GM21619 (cell line): Measurements from ENCODE around the gene TMEM222.

ENCODE experiments used
- ATAC-seq: cut with Tn5 transposase; IDR thresholded peaks from one replicate; pipeline ENCODE4 v1.9.1; 2021; ENCODE audit not compliant: unreplicated experiment

TMEM222 gene

DNA sequence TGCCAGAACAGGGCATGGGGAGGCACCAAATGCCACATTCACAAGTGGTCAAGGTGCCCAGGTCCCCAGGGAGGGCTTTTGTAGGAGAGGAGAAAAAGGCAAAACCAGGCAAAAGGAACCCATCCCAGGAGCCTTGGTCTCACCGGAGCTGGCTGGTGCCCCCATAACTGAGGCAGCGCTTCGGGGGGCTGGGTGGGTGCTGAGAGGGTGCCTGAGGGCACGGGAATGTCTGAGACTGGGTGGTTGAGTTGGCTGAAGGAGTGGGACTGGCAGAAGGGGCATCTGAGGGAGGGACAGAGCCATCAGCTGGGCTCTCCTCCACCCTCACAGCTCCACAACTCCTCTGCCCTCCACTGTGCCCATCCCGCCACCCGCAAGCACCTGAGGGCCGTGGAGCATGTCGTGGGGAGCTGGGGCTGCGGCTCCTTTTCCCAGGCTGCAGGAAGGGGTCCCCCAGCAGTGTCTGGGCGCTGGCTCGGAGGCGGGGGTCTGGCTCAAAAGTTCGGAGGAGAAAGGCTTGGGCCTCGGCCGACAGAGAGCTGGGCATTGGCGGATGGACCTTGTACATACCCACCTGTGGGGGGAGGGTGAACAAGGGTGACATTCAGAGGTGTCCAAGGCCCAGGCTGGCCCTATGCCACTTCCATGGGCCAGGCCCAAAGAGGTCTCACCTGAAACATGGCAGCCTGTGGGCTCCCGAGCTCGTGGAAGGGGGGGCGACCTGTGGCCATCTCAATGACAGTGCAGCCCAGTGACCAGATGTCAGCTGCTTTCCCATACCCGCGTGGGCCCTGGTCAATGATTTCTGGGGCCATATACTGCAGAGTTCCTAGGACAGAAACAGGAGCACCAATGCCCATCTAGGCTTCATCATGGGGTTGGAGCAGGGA is 36.3 kb downstream of the TMEM222 start:
- no peak for ATAC-seq

DNA sequence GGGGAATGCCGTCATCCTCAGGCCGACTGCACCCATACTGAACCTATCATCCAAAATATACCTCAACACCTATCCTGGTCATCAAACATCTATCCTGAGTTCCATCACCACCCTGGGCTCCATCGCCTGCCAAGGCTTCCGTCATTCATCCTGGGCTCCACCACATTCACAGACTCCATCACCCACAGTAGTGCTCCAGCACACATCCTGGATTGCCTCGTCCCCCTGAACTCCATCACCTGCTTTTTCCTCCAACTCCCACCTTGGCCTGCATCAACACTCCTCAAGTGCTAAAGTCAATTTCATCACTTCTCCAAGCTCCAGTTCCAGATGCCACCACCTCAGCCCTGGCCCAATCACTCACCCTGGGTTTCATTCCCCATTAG is 37.0 kb downstream of the TMEM222 start:
- no peak for ATAC-seq

DNA sequence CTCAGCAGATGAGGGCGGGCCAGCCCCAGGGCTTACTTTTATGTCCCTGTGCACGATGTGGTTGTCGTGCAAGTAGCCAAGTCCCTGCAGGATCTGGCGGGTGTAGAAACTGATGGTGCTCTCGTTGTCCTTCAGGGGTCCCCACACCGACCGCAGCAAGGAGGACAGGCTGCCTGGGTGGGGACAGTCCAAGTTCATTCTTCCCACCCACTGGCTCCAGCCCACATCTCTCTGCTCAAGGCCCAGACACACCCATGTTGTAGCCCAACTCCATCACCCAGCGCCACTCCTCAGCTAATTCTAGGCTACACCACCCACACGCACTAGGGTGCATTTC is 37.8 kb downstream of the TMEM222 start:
- no peak for ATAC-seq

DNA sequence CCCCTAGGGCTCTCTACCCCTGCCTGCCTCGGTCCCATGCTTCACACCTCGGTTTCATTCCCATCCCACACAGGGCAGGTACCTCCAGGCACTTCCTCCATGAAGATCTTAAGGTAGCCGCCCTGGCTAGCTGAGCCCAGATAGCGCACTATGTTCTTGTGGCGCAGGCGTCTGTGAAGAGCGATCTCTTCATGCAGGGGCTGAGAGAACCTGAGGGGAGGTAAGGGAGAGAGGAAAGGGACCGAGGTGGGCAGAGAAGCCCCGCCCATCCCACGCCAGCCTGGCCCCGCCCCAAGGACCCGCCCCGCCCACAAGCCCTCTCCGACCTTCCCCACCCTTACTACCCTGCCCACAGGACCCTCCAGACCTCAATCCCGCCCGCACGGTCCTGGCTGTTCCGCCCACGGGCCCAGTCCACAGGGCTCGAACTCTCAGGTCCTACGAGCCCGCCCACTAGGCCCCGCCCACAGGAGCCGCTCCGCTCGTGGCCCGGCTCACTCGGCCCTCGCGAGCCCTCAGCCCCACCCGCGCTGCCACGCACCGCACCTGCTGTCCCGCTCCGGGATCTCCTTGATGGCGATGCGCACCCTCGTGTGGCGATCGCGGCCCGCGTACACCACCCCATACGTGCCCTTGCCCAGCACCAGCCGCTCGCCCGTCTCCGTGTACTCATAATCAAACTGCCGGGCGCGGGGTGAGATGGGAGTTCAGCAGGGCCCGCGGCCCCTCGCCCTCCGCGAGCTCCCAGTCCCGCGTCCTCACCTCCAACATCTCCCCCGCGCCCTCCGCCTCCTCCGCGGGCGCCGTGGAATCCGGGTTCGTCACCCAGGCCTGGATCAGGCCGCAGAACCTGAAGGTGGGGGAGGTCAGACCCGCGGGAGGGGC is 38.4 kb downstream of the TMEM222 start:
- no peak for ATAC-seq

DNA sequence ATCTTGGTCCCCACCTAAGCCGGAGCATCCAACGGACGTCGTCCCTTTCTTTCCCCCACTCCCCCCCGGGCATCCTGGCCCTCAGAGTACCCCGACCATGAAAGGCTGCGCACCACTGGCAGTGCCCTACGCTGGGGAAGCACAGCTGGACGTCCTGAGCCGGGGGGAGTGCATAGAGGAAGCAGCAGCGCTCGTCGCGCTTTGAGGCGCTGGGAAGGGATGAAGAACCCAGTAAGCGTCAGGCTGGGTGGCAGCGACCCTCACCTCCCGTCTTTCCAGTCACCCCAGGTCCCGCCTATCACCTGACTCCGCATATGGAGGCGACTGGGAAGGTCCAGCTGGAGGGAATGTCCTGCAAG is 39.1 kb downstream of the TMEM222 start:
- no peak for ATAC-seq

DNA sequence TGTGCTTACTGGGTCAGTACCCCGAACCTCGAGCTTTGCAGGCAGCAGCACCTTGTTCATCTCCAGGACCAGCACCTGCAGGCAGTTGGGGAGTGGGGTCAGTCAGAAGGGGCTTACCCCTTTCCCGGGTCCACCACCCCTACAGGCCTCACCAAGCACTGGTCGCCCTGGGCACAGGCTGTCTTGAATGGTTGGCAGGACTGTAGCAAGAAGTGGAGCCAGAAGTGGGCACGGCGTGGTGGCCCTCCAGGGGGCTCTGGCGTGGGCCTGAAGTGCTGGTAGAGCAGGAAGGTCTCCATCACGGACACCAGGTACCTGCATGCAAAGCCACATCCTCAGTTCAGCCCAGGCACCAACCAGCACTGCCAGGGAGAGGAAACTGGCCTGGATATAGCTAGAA is 39.6 kb downstream of the TMEM222 start:
- ATAC-seq, result no peak

DNA sequence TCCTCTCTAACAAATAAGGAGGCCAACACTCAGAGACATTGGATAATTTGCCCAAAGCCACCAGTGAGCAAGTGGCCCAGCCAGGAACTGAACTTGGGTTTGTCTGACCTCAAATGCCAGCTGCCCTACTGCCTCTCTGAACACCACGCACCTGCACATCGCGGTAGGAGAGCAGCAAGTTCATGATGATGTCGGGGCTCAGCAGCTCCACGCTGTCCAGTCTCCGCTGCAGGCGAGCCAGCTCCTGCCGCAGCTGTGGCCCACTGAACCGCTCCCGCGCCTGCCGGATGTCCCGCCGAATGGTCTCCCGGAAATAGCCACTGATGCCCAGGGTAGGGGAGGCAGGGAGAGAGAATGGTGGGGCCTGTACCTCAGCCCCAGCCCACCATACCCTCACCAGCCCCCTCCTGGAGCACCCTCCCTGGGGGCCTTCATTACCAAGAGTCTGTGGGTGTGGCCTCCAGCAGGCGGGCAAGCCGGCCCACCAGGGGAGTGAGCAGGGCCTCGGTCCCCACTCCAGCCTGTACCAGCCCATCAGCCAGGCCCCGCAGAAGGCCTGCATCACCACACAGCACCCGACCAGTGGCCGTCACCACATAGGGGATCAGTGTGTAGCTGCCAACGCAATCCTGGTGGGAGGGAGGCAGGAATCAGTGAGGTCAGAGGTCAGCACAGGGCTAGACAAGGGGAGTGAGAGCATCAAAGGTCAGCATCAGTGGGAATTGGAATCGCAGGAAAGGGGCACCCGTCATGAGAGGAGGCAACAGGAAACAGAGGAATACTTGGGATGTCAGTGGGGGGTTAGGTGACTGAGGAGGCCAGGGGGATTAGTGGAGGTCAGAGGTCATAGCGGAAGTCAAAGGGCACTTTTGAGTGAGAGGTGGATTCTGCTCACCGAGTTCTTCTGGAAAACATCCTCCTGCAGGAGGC is 42.1 kb downstream of the TMEM222 start:
- no peak for ATAC-seq

DNA sequence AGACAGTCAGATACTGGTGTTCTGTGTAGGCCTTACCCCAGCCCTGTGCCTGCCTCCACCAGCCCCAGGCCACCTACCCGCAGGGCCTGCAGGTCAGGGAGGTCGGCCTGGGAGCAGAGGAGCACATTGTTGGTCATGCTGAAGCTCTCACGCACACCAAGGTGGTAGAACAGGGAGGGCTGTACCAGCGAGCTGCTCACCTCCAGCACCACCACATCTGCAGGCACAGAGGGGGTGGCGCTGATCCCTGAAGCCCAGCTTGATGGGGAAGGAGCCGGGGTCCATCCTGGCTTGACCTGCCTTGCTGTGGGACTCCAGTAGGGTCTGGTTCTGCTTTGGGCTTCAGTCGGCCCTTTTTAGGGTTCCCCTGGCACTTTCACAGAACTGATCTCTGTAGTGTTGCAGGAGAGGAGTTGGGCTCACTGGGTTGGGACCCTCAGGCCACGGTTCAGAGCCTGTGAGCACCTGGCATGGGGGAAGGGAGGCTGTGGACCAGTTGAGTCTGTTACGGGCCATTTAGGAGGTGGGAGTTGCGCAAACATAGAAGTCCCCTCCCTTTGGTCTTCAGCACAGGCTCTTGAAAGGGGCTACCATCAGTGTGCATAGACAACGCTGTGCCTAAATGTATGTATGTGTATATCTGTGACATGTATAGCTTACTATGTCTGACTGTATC is 42.9 kb downstream of the TMEM222 start:
- ATAC-seq, result no peak

DNA sequence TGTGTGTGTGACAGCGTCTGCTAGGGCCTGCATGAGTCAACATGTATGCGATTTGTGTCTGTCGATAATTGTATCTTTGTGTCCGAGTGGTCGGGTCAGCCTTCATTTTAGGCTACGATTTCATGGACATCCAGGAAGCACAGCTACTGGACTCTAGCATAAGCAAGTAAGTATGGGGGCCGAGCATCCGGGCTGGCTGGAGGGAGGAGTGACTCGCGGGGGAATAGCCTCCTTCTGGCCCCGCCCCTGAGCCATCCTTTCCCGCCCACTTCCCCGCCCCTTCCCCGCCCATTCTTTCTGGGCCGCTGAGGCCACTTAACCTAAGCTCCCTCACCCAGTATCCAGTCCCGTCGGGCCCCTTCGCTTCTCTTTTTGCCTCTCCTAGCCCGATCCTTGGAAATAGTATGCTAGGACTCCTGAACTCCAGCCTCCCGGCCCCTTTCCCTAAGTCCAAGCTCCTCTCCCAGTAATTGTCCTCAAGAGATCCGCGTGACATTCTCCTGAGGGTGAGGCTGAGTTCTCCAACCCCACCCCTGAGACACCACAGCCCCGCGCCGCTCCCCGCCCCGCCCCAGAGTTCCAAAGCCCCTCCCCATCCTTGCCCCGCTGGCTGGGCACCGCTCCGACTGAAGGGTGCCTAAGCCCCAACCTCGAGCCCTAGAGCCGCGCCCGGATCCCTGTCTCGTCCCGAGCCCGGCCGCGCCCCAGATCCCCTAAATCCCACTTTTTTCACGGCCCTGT is 43.6 kb downstream of the TMEM222 start:
- peak; percentile 41 for ATAC-seq

DNA sequence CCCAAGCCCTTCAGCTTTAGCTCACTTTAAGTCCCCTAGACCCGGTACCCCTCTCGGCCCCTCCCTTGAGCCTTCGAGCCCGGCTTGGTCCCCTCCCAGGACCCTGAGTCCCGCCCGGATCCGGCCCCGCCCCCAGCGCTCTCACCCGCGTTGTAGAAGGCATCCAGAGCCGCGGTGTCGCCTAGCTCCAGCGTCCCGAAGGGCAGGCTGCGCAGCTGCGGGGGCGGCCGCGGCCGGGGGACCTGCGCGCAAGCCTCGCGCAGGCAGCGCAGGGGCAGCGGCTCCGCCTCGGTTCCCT is 44.1 kb downstream of the TMEM222 start:
- ATAC-seq, result peak; percentile 34

DNA sequence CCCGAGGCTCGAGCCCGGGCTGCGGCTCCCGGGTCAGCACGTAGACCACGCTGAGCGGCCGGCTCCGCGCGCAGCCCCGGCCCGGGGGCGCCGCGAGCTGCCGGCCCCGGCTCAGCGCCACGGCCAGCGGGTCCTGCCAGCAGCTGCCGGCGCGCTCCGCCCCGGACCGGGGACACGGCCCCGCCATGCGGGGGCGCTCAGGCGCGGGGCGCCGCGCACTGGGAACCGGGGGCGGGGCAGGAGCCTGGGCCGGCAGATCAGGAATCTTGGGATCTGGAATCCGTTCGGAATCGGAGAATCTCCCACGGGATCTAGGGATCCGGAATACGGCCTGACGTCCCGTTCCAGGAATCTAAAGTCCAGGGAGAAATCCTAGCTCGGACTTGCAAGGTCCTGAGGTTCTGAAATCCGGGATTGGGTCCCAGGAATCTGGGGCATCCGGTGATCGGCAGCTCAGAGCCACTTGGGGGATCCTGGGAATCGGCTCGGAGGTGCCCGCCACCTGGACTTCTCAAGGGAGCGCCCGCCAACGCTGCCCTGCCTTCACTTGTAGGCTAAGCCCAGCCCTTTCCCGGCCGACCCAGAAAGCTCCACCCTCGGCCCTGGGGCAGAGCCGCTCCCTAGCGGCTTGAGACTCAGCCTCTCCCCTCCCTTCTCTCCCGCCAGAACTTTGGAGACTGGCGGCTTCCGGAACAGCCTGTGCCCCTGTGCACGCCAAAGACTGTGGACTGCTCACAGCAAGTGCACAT is 44.6 kb downstream of the TMEM222 start, which contains the start of gene MAP3K6:
Gene MAP3K6 (minus strand): TSS at position 551 of the 749 bp plus-strand sequence. CDS start 364 bp downstream, at position 187.
- peak; percentile 26 for ATAC-seq

DNA sequence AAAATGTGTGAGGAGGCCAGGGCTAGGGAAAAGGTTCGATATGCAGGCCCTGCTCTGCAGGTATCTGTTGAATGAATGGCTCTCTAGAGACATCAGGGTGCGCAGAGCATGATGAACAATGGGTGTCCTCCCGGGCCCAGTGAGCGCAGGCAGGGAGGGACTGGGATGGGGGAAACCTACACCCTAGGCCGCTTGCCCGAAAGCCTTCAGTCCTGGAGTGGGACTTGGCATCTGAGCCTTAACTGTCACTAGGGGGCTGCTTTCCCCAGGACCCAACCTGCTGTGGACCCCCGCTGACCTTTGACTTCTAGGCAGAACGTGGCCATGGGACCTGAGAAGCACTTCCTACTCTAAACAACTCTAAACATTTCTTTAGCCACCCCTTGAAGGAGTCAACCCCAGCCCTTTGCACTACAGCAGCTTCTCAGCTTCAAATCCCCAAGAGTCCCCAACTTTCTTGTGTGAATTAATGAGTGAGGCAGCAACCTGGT is 45.2 kb downstream of the TMEM222 start:
- no peak for ATAC-seq

DNA sequence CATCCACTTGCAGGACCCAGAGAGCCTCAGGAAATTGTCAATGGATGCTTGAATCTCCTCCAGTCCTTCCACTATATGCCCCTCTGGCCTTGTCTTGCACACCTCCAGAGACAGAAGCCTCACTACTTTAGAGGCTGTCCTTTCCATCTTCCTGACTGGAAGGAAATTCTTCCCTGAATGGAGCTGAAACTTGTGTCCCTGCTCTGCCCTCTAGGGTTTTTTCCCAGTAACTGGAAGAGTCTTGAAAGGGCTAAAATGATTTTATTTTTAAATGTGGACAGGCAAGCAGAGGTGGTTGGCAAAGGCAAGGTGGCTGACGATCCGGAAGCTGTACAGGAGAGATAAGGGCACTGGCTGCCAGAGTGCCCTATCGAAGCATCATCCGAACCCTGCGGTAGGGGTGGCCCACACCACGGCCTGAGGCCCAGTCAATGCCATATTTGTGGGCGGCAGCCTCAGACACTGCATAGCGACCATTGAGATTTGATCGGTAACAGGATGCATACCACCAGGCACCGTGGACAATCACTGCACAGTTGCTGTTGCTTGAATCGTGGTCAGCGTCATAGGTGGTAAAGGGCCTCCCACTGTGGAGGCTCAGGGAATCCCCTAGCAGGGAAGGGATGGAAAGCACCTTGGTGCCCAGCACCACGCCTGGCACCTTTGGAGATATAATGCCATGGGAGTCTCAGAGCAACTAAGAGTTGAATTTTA is 47.1 kb downstream of the TMEM222 start:
- ATAC-seq, result no peak

DNA sequence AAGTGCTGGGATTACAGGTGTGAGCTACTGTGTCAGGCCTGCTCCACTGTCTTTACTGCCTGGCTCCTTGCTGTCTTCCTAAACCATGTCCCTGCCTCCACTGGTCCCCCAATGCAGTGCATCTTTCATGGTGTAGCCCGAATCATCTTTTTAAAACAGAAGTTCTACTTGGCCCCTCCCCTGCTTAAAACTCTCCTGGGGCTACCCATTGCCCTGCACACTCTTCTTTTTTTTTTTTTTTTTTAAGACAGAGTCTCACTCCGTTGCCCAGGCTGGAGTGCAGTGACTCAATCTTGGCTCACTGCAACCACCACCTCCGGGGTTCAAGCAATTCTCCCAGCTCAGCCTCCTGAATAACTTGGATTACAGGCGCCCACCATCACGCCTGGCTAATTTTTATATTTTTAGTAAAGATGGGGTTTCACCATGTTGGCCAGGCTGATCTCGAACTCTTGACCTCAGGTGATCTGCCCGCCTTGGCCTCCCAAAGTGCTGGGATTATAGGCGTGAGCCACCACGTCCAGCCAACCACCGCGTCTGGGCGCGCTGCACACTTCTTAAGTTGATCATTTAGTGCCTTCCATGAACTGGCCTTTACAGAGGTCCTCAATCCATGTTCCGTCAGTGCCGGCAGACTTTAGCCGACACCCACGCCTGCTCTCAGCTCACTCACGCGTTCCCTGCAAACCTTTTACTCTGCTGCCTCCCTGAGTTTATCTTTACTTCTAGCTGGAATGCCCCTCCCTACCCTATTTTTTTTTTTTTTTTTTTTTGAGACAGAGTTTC is 50.3 kb downstream of the TMEM222 start:
- ATAC-seq, result no peak

DNA sequence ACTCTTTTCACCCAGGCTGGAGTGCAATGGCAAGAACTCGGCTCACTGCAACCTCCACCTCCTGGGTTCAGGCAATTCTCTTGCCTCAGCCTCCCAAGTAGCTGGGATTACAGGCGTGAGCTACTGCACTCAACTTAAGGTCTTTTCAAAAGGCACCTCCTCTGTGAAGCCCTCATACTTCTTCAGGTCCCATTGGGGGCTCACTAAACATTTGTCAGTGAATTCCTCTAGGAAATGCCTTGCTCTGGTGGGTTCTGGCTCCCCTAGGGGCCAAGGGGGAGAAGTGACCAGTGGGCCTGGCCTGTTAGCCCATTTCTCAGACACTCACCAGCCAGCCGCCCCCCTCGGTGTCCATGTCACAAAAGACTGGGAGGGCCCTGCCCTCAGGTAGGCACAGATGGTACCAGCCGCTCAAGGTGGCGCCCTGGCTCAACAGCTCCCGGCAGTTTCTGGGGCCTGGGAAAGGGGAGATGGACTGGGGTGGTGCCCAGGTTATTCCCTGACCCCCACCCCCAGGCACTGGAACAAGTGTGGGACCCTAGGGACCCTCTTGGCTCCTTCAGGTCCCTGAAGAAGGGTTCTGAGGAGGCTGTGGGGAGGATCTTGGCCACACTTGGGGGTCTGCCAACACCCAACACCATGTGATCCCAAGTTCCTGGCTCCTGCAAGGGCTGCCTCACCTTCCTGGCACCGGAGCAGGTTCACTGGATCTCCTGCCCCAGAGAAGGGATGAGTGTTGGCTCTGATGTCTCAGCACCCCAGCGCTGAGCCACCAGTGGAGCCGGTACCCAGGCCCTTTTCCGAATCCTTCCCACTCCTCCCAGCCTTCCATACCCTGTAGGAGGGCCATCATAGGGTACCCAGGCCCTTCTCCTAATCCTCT is 51.1 kb downstream of the TMEM222 start:
- no peak for ATAC-seq

DNA sequence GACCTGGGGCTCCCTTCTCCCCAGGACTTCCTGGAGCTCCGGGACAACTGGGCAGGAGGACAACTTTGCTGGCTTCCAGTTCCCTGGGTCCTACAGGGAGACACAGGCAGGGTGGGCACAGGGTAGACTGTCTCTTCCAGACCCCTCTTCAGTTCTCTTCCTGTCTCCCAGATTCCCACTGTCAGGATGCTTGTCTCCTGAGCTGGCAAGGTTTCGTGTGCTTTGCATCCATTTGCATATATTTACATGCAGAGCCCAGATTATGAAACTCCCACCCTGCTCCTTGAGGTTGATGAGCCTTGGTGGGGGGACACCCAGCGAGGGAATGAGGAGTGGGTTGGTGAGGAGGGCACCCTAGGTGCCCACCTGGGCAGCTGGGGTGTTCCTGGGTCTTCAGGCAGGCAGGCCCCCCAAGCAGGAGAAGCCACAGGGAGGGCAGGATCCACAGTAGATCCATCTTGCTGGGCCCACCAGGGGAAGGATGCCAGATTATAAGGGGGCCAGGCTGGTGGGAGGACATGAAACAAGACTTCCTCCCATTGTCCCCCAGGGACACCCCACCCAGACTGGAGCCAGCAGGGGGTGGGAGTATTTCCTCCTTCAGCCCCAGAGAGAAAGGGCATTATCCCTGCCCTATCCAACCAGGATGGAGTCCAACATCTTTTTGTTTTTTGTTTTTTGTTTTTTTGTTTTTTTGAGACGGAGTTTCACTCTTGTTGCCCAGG is 52.6 kb downstream of the TMEM222 start, which contains the start of gene FCN3:
Gene FCN3 (minus strand): TSS at position 463 of the 725 bp plus-strand sequence. CDS start 6 bp downstream, at position 457.
- ATAC-seq, result no peak
